HG02678 (cell line): ENCODE data around the gene ARL6IP4.

Experiments used
- ATAC-seq: cut with Tn5 transposase; IDR thresholded peaks from one replicate; pipeline ENCODE4 v1.9.1; 2021; ENCODE audit warnings: mild to moderate bottlenecking, moderate library complexity; ENCODE audit not compliant: unreplicated experiment

The ARL6IP4 gene

DNA sequence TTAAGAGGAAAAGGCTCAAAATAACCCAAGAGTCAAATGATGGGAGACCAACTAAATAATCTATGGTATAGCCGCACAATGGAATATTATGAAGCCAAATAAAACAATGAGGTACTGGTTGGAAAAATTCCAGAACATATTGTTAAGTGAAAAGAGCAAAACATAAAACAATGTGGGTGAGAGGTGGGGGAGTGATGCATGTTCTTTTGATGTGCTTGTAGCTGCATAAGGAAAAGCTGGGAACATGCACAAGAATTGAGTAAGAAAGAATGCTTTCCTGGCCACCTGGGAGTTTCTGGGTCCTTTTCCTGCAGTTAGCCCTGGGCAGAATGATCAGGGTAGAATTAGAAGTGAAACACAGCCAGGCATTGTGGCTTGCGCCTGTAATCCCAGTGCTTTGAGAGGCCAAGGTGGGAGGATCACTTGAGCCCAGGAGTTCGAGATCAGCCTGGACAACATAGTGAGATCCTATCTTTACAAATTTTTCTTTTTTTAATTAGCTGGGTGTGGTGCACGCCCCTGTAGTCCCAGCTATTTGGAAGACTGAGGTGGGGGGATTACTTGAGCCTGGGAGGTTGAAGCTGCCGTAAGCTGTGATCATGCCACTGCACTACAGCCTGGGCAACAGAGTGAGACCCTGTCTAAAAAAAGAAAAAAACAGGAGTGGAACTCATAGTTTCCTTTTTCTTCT lies 22.1 kb upstream of the ARL6IP4 start:
- ATAC-seq, result no peak

DNA sequence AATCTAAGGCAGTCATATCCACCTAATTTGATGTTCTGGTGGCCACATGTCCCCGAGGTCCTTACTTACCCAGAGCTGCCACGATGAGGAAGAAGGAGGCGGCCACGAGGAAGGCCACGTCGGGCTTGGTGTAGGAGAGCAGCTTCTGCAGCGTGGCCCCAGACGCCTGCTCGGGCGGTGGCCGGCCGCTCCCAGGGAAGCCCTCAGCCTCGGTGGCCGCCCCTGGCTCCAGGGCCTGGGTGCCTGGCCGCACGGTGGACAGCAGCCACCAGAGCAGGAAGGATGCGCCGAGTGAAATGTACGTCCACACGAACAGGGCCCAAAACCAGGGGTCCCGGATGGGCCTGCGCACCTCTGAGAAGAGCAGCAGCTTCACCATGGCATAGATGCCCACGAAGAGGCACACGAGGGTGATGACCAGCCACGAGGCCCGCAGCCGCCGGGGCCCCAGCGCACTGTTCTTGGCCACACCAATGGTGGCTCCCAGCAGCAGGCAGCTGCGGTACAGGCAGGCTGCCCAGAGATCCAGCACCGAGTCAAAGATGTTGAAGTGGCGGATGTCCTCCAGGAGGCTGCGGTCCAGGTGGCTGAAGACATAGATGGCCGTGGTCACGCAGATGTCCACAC lies 20.8 kb upstream of the ARL6IP4 start:
- no peak for ATAC-seq

DNA sequence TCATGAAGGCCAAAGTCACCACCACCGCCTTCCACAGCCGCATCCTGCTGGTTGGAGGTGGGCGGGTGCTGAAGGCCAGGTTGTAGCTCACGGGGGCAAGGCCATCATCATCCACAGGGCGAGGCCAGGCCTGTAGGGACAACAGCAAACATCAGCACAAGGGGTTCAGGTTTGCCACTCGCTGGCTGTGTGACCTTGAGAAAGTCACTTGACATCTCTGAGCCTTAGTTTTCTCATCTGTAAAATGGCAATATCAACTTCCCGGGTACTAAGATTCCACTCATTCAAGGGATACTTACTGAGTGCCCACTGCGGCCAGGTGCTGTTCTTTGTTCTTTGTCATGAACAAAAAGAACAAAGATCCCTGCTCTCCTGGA lies 20.3 kb upstream of the ARL6IP4 start:
- ATAC-seq, result no peak

DNA sequence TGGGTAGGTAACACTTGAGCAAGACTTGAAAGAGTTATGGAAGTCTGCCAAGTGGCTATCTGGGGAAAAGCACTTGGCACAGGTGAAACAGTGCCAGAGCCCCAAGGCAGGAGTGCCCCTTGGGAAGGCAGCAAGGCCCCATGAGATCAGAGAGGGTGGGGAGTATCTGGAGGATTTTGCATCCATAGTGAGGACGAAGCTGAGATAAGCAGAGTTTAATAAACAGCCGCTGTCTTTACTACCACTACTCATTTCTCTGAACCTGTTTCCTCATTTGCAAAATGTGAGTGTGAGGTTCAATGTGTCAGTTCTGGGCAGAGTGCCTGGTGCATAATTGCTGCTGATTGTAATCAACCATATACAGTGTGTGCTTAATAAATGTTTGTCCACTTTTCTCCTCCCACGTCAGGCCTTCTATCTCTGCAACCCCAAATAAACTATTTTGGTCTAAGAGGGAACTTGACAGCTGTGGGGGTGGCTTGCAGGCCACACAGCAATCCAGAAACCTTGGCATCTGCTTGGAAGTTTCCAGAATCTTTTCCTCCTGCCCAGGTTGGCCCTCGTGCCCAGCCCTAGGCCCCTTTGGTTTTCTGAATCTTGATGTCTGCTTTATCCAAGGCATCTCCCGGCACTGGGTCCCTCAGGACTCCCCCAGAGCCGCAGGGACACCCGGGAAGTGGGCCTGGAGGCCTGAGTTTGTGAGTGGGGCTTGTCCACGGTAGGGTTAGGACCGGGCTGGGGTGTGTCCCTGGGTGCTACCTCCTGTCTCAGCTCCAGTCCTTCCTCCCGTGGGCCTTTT lies 18.8 kb upstream of the ARL6IP4 start:
- ATAC-seq, result no peak

- no peak for ATAC-seq
Observed at GRCh38 chr12:122963941-122964265, 16.6 kb upstream of the ARL6IP4 start.

- no peak for ATAC-seq
Observed at GRCh38 chr12:122964439-122965257, 15.8 kb upstream of the ARL6IP4 start.

DNA sequence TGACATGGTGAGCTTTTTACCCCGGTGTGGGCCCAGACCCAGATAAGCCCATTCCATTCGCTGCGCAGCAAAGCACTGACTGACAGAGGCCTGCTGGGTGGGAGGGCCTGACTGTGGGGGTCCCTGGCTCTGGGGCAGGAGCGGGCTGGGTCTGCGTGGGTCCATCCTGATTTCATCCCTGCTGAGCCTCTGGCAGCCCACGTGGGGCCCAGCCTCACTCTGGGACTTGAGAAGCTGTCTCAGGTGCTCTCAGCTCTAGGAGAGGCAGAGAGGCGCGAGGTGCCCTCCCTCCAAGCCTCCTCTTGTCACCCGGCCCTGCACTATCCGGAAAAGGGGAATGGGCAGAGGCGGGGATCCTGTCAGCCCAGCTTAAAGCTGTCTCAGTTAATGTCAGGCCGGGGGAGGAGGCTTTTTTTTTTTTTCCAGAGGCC lies 15.1 kb upstream of the ARL6IP4 start:
- no peak for ATAC-seq

GRCh38 chr12:122965851-122966742 lies 14.4 kb upstream of the ARL6IP4 start, which contains the start of gene ABCB9:
TSS of gene ABCB9 (minus strand) at chr12:122966463. CDS start at chr12:122960235, 6,228 bp downstream.
- ATAC-seq, result peak; percentile 72

DNA sequence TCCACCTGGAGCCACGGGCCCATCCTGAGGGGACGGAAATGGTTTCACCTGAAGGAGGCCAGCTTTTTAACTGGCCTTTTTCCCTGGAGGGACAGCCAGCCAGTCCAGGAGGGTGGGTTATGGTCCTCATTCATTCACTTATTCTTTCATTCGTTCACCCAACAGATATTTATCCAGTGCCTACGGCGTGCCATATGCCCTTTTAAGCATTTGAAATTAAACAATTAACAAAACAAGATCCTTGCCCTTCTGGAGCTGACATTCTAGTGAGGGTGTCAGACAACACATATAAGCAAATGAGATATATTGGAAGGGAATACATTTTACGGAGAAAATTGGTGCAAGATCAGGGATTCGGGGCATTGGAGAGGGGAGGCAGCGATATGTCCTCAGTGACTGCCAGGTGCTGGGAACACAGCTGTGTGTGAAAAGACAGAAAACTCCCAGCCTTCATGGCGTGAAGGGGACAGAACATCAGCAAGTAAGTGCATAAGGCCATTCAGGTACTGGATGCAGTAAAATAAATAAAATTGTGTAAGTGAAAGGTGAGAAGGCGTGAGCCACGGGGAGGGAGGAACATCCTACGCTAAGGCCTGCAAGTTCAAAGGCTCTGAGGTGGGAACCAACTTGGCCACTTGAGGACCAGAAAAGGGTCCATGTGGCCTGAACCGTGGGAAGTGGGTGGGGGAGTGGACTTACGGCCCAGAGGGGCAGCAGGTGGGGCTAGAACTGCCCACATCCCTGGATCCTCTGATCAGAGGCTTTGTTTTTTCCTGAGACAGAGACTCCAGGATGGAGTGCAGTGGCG lies 13.5 kb upstream of the ARL6IP4 start:
- no peak for ATAC-seq

- ATAC-seq, result no peak
Observed at GRCh38 chr12:122968104-122968503, 12.4 kb upstream of the ARL6IP4 start.

DNA sequence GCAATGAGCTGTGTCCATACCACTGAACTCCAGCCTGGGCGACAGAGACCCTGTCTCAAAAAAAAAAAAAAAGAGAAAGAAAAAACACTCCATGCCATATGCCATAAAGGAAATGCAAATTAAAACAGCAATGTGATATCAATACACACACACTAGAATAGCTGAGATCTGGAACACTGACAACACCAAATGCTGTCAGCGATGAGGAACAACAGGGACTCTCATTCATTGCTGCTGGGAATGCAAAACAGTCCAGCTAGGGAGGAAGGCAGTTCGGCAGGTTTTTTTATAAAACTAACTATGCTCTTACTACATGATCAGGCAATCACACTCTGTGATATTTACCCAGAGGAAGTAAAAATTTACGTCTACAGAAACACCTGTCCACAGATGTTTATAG lies 10.8 kb upstream of the ARL6IP4 start:
- ATAC-seq, result no peak

DNA sequence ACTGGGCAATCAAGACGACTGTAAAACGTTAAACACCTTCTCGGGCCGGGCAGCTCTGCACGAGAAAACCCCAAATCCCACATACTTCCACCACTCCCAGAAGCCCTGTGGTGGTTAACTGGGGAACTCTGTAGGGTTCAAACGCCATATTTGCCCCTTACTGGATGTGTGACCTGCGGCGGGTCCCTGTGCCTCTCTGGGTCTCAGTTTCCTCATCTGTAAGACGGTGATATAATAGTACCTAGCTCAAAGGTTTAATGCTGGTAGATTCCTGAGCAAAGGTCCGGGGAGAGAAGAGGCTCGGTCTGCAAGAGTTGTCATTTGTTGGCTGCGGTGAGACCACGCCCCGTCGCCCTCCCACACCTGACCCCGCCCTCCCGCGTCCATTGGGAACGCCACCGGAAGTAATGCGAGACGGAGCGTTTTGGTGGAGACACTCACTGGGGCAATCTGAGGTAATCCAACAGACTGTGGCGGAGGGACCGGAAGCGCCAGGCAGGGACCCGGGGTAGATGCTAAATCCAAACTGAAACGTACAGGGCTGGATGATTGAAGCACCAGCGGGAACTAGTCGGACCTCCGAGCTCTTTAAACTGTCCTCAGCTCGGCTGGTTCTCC lies 6.1 kb upstream of the ARL6IP4 start:
- ATAC-seq, result peak; percentile 80

DNA sequence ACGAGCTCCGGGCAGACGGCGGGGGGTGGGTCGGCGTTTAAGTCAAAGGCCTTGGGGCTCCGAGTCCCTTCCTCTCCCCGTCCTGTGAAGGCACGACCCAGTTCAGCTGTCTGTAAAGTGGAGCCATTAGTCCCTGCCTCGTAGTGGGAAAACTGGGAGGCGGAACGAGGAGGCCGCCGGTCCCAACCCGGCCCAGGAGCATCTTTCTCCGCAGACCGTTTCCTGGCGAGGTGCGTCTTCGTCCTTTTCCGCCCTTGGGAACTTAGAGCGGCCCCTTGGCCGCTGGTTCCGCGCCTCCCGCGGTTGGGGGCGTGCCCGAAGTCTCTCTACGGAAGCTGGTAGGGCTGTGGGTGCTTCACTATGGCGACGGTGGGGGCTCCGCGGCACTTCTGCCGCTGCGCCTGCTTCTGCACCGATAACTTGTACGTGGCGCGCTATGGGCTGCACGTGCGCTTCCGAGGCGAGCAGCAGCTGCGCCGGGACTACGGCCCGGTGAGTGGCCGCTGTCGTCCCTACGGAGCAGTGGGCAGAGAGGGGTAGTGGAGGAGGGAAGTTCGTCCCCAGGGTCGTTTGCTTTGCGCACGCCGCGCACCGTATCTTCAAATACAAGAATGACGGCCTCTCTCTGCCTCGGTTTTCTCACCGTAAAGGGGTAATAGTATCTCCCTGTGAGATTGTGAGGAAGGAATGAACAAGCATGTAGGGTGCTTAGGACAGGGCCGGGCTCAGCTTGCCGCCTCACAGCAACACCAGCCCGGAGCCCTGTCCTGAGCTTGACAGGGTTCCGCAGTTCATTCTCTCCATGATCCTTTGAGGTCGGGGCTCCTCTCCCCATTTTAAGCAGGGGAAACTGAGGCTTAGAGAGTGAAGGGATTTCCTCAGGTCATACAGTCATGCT lies 5.3 kb upstream of the ARL6IP4 start, which contains the start of gene OGFOD2:
Gene OGFOD2 (plus strand): TSS at position 353 of the 898 bp plus-strand sequence. CDS start 8 bp downstream, at position 361.
- ATAC-seq, result peak; percentile 75

GRCh38 chr12:122975790-122976647 lies 4.5 kb upstream of the ARL6IP4 start:
- ATAC-seq, result no peak

DNA sequence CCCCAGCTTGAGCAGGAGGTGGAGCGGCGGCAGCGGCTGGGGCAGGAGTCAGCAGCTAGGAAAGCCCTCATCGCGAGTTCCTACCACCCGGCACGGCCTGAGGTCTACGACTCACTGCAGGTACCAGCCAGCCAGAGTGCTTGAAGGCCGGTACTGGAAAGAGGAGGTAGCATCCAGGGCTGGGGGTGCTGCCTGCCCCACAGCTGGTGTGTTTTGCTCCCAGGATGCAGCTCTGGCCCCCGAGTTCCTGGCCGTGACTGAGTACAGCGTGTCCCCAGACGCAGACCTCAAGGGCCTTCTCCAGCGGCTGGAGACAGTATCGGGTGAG lies 3.9 kb upstream of the ARL6IP4 start:
- ATAC-seq, result no peak

DNA sequence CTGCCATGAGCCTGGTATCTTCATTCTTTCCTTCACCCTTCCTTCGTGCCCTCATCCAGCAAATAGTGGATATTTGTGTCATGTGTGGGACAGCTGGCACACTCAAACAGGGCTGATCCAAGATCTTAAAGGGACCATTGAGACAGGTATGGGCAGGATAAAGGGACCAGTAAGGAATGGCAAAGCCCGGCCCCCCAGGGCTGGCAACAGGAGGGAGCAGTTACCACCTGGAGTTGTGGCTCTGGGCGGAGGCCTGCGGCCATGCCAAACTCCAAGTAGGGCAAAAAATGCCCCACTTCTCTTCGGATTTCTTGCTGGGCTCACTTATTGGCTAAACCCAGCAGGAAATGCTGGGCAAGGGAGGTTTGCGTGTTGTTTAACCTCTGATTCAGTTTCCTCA lies 3.3 kb upstream of the ARL6IP4 start:
- no peak for ATAC-seq
